ENCODE measurements around the gene EXPH5.

DNA sequence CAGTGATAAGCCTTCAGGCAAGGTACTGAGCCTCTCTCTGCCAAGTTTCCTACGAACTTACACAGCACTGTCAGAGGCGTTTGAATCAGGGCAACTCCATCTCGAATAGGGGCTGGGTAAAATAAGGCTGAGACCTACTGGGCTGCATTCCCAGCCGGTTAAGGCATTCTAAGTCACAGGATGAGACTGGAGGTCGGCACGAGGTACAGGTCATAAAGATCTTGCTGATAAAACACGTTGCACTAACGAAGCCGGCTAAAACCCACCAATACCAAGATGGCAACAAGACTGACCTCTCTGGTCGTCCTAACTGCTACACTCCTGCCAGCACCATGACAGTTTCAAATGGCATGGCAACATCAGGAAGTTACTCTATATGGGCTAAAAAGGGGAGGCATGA is 75.0 kb downstream of the EXPH5 start:
- no peak for TF ChIP-seq POLR2A (IDR thresholded peaks at IDR 0.05; ENCODE audit: low read depth)
- no peak for TF ChIP-seq CTCF (IDR thresholded peaks at IDR 0.05)
- no peak for TF ChIP-seq POLR2AphosphoS5 (IDR thresholded peaks at IDR 0.05)
- TF ChIP-seq EP300 (IDR thresholded peaks at IDR 0.05): no peak

Measured in esophagus muscularis mucosa (tissue), 4 donors.